Right ventricle myocardium inferior (tissue), 1 donor: ENCODE measurements around the gene ANTKMT. TPM values are rescaled to one million over a fixed set of nuclear protein-coding genes. Genes with fewer than 3 reads are reported as not detected.
A peak's percentile ranks its signal among the peaks of the same experiment; 100 is the strongest.

Source experiments
- ATAC-seq: fragments of 200-7000 bp; cut with Tn5 transposase; one replicate; pipeline ENCODE4 v1.9.1; 2020; ENCODE audit warnings: mild to moderate bottlenecking, moderate library complexity
- DNase-seq: peaks from one replicate; pipeline ENCODE4 v3.0.0; 2021; ENCODE audit errors: missing footprints
- intact Hi-C: fragments of 100-400 bp; cut with DNase I; formaldehyde crosslinking; loops from one replicate; pipeline ENCODE4 v1.11.0; 2022
- microRNA-seq: library from miRNA; unstranded; fragments of <30 nt; microRNA quantifications from one replicate; pipeline ENCODE4 v1.2.0, GENCODE V29; 2020
- total RNA-seq: library from RNA; stranded (reverse); fragmentation: NEBNext Ultra II Directional; extraction: Animal tissue kit (Norgen Biotek cat#: 25700); gene quantifications from one replicate; pipeline ENCODE4 v1.2.1, GENCODE V29; 2021
- donor health status: DM: no; HTN: yes; CAD: no; lungs with severe emphysema.

ANTKMT gene
- total RNA-seq, 1 donor from 2014 or later = 29.1 TPM

DNA sequence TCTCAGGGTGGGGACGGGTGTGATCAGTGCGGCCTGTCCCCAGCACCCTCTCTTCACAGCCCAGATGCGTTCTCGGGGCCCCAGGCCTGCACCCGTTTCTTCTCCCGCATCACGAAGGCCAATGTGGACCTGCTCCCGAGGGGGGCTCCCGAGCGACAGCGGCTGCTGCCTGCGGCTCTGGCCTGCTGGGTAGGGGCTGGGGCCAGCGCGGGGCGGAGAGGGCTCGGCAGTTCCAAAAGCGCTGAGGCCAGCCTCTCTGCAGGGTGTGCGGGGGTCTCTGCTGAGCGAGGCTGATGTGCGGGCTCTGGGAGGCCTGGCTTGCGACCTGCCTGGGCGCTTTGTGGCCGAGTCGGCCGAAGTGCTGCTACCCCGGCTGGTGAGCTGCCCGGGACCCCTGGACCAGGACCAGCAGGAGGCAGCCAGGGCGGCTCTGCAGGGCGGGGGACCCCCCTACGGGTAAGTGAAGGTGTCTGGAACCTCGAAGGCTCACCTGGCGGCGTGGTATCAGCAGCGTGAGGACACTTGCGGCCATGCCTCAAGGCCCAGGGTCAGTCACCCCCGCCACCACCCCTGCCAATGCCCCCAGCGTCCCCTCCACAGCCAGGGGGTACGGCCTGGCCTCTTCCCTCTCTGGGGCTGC is 44.0 kb downstream of the ANTKMT start:
- DNase-seq (peak; percentile 65), ATAC-seq (no peak)
- intact Hi-C loops = no loop called here

DNA sequence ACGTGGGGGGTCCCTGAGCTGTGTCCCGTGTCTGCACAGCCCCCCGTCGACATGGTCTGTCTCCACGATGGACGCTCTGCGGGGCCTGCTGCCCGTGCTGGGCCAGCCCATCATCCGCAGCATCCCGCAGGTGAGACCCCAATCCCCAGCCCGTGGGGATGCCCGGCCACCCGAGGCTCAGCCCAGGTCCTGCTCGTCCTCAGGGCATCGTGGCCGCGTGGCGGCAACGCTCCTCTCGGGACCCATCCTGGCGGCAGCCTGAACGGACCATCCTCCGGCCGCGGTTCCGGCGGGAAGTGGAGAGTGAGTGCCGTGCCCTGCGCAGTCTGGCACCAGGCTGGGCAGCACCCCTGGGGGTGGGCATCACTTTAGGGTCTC is 44.5 kb downstream of the ANTKMT start:
- ATAC-seq = no peak
- intact Hi-C loops = no loop called here
- DNase-seq = peak; percentile 66

DNA sequence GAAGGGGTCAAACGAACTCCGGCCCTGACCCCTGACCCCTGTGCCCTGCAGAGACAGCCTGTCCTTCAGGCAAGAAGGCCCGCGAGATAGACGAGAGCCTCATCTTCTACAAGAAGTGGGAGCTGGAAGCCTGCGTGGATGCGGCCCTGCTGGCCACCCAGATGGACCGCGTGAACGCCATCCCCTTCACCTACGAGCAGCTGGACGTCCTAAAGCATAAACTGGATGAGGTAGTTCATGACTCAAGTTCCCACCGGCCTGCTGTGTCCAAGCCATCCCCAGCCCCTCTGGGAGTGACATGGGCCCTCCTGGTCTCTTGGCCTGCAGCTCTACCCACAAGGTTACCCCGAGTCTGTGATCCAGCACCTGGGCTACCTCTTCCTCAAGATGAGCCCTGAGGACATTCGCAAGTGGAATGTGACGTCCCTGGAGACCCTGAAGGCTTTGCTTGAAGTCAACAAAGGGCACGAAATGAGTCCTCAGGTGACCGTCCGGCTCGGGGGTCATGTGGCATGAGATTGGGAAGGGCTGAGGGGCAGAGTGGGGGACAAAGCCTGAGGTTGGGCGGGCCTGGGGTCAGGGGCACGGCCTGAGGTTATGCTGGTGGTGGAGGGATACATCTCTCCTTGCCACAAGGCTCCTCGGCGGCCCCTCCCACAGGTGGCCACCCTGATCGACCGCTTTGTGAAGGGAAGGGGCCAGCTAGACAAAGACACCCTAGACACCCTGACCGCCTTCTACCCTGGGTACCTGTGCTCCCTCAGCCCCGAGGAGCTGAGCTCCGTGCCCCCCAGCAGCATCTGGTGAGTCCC is 45.3 kb downstream of the ANTKMT start:
- DNase-seq (peak; percentile 37), ATAC-seq (no peak)
- intact Hi-C loops = no loop called here

DNA sequence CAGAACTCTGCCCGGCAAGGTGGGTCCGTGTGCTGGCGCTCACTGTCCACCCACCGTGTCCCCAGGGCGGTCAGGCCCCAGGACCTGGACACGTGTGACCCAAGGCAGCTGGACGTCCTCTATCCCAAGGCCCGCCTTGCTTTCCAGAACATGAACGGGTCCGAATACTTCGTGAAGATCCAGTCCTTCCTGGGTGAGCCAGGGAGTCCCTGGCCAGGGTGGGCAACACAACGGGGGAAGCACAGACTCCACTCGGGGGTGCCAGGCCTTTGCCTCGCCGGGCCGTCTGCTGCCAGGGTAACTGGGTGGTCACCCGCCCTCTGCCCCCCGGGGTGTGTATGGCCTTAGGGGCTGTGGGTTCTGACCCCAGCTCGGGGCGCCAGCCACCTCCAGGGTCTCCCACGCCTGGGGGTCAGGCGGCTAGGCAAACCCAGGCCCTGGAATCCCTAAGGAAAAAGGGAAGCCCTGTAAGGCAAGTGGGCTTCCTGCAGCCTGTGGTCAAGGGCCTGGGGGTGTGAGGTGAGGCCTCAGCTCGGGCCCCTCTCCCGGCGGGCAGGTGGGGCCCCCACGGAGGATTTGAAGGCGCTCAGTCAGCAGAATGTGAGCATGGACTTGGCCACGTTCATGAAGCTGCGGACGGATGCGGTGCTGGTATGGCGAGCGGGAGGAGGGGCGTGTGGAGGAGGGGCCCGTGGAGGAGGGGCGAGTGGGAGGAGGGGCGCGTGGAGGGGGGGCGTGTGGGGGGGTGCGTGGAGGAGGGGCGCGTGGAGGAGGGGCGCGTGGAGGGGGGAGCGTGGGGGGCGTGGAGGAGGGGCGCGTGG is 46.1 kb downstream of the ANTKMT start:
- ATAC-seq (no peak), DNase-seq (peak; percentile 11)
- intact Hi-C loops = no loop called here

DNA sequence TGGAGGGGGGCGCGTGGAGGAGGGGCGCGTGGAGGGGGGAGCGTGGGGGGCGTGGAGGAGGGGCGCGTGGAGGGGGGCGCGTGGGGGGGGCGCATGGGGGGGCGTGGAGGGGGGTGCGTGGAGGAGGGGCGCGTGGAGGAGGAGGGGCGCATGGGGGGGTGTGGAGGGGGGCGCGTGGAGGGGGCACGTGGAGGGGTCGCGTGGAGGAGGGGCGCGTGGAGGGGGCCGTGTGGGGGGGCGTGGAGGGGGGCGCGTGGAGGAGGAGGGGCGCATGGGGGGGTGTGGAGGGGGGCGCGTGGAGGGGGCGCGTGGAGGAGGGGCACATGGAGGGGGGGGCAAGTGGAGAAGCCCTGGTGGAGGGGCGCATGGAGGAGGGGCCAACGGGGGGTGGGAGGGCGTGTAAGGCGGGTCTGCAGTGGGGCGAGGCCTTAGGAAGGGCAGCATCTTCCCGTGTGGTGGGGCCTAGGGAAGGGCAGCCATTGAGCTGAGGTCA is 46.8 kb downstream of the ANTKMT start:
- ATAC-seq (no peak), DNase-seq (no peak)
- intact Hi-C loops = no loop called here

DNA sequence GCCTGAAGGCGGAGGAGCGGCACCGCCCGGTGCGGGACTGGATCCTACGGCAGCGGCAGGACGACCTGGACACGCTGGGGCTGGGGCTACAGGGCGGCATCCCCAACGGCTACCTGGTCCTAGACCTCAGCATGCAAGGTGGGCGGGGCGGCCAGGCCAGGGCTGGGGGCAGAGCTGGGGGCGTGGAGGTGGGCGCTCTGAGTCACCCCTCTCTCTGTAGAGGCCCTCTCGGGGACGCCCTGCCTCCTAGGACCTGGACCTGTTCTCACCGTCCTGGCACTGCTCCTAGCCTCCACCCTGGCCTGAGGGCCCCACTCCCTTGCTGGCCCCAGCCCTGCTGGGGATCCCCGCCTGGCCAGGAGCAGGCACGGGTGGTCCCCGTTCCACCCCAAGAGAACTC is 47.5 kb downstream of the ANTKMT start:
- intact Hi-C loops = no loop called here
- no peak for ATAC-seq
- DNase-seq = peak; percentile 65

DNA sequence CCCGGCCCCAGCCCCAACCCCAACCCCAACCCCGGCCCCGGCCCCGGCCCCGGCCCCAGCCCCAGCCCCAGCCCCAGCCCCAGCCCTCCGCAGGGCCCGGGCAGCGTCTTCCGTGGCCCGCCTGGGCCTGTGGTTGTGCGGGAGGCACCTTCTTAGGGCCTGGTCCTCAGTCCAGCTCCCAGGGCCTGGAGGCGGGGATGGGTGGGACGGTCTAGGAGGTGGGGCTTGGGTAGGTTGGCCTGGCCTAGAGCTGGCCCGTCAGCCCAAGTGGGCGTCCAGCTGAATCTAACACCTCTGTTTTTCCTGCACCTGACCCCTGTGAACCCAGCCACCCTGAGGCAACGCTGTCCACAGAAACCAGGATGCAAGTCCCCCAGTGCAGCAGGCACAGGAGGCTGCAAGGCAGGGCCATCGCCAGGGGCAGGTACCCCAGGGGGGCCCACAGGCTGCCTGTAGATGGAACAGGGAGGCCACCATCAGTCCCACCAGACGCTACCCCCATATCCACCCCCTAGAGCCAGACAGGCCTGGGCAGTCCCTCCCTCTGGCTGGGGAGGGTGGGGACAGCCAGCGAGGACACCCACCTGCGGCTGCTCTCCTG is 48.3 kb downstream of the ANTKMT start:
- peak; percentile 1 for DNase-seq
- no peak for ATAC-seq
- intact Hi-C loops = no loop called here

DNA sequence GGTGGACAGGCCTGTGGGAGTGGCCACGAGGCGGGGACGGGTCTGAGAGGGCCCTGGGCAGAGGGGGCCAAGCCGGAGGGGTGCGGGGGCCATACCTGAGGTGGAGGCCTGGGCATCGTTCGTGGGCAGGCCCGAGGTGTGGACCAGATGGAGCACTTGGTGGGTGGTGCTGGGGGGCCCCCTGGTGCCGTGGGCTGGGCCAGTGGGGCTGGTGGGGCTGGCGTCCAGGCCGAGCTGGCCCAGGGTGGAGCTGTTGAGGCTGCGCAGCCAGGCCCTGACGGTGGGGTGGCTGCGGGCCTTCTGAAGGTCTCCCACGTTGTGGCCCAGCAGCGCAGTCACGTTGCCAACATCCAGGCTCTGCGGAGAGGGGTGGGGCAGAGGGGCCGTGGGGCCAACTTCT is 49.0 kb downstream of the ANTKMT start:
- intact Hi-C loops = no loop called here
- DNase-seq (no peak), ATAC-seq (no peak)

DNA sequence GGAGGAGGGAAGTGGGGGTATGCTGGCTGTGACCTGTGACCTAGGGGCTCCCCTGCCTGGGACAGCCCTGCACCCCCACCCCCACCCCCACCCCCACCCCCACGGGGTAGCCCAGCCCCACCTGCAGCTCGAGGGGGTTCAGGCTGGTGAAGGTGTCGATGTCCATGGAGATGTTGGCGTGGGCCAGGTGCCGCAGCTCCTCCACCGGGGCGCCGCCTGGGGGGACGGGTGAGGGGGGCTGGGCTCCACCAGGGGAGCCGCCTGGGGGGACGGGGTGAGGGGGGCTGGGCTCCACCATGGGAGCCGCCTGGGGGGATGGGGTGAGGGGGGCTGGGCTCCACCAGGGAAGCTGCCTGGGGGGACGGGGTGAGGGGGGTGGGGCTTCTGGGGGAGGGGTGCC is 49.5 kb downstream of the ANTKMT start:
- ATAC-seq = no peak
- intact Hi-C loops = no loop called here
- DNase-seq = no peak

Small RNA genes within 50 kb of the gene (microRNA-seq; reads per million reads assigned to microRNA genes)
- not detected for gene MIR662

Other genes starting within 250 kb of the ANTKMT start
- 16.8 TPM for gene CAPN15, start 193.4 kb upstream of the ANTKMT start, total RNA-seq
- not detected for gene PRR35, start 160.8 kb upstream of the ANTKMT start, total RNA-seq
- 0.57 TPM for gene NHLRC4, start 154.1 kb upstream of the ANTKMT start, total RNA-seq
- gene PIGQ, start 151.2 kb upstream of the ANTKMT start, total RNA-seq = 16.6 TPM
- gene RAB40C, start 131.1 kb upstream of the ANTKMT start, total RNA-seq = 8.8 TPM
- gene WFIKKN1, start 90.2 kb upstream of the ANTKMT start, total RNA-seq = 0.16 TPM
- gene METTL26, start 84.8 kb upstream of the ANTKMT start, total RNA-seq = 53.5 TPM
- 194 TPM for gene MCRIP2, start 79.3 kb upstream of the ANTKMT start, total RNA-seq
- gene WDR90, start 71.8 kb upstream of the ANTKMT start, total RNA-seq = 7.7 TPM
- gene RHOT2, start 53.0 kb upstream of the ANTKMT start, total RNA-seq = 86.0 TPM
- 2.1 TPM for gene RHBDL1, start 45.5 kb upstream of the ANTKMT start, total RNA-seq
- 120 TPM for gene STUB1, start 40.7 kb upstream of the ANTKMT start, total RNA-seq
- 46.4 TPM for gene JMJD8, start 36.8 kb upstream of the ANTKMT start, total RNA-seq
- 7.8 TPM for gene WDR24, start 30.7 kb upstream of the ANTKMT start, total RNA-seq
- not detected for gene FBXL16, start 15.3 kb upstream of the ANTKMT start, total RNA-seq
- 60.4 TPM for gene METRN, start 6.0 kb upstream of the ANTKMT start, total RNA-seq
- gene CCDC78, start 5.3 kb downstream of the ANTKMT start, total RNA-seq = 0.49 TPM
- gene HAGHL, start 6.0 kb downstream of the ANTKMT start, total RNA-seq = 18.7 TPM
- 32.2 TPM for gene CIAO3, start 19.9 kb downstream of the ANTKMT start, total RNA-seq
- 1.9 TPM for gene MSLN, start 39.6 kb downstream of the ANTKMT start, total RNA-seq
- gene RPUSD1, start 67.2 kb downstream of the ANTKMT start, total RNA-seq = 9.7 TPM
- gene CHTF18, start 67.5 kb downstream of the ANTKMT start, total RNA-seq = 6.4 TPM
- not detected for gene GNG13, start 79.6 kb downstream of the ANTKMT start, total RNA-seq
- gene LMF1, start 249.8 kb downstream of the ANTKMT start, total RNA-seq = 8.1 TPM